Measurements from ENCODE around the gene C22orf15. TPM values are rescaled to one million over a fixed set of nuclear protein-coding genes. Genes with fewer than 3 reads are reported as not detected.

The C22orf15 gene
- total and polyA plus RNA-seq, 9 of the 15 experiments (the other 6 are each of a cell fraction or from before 2014, with no cell fraction given), result 0.07 TPM; not detected in 8

- no peak for TF ChIP-seq E4F1 (CRISPR knock-in tag; IDR thresholded peaks at IDR 0.05; ENCODE audit: borderline replicate concordance)
- TF ChIP-seq RAD51 (IDR thresholded peaks at IDR 0.05; ENCODE audit: borderline replicate concordance, low read depth), result no peak
- no peak for TF ChIP-seq RBBP5 (IDR thresholded peaks at IDR 0.05; ENCODE audit: borderline replicate concordance, insufficient read depth, low read length, poor library complexity, severe bottlenecking)
- peak; percentile 91 for TF ChIP-seq TBP (optimal IDR thresholded peaks at IDR 0.05; ENCODE audit: low read depth, low read length)
- no peak for TF ChIP-seq HOMEZ (CRISPR knock-in tag; IDR thresholded peaks at IDR 0.05)
- no peak for TF ChIP-seq ZNF354B (CRISPR knock-in tag; IDR thresholded peaks at IDR 0.05)
- no peak for TF ChIP-seq ZKSCAN8 (CRISPR knock-in tag; IDR thresholded peaks at IDR 0.05)
Measured at GRCh38 chr22:23751441-23751996, 11.3 kb upstream of the C22orf15 start (continued).
